Measurements from ENCODE around the gene BTNL3.

The BTNL3 gene

GRCh38 chr5:181054138-181054537 lies 65.5 kb downstream of the BTNL3 start:
- no peak overlapping the region for H3K4me3 ChIP-seq (replicated peaks in 1 of 2; ENCODE audit: low read depth in 2 of 2, low read length in 2 of 2)
- TF ChIP-seq CTCF (IDR thresholded peaks at IDR 0.05; ENCODE audit: low read depth, low read length) = no peak
- no peak for DNase-seq (ENCODE audit: low read depth in 2 of 2)

- no peak for DNase-seq (ENCODE audit: low read depth in 2 of 2)
- TF ChIP-seq CTCF (IDR thresholded peaks at IDR 0.05; ENCODE audit: low read depth, low read length) = no peak
- no peak overlapping the region for H3K4me3 ChIP-seq (replicated peaks in 1 of 2; ENCODE audit: low read depth in 2 of 2, low read length in 2 of 2)
These were observed 66.3 kb downstream of the BTNL3 start for GRCh38 chr5:181054871-181055459.

All from cardiac fibroblast (primary cell).